IPS-20b (cell line): ENCODE data around the gene SEZ6.
A peak's percentile ranks its signal among the peaks of the same experiment; 100 is the strongest.

Experiments used
- H3K27ac ChIP-seq: one replicate; pipeline ENCODE4 v1.5.1; 2013; ENCODE audit warnings: low read length
- H3K27me3 ChIP-seq: 2 replicates; pipeline ENCODE4 v1.6.1; 2013; ENCODE audit warnings: mild to moderate bottlenecking, low read length, inconsistent platforms; ENCODE audit not compliant: insufficient read depth
- H3K36me3 ChIP-seq: 2 replicates; pipeline ENCODE4 v1.6.1; 2013; ENCODE audit warnings: low read depth, mild to moderate bottlenecking, inconsistent platforms, low read length, moderate library complexity; ENCODE audit not compliant: insufficient read depth
- H3K4me1 ChIP-seq: 2 replicates; pipeline ENCODE4 v1.6.1; 2013; ENCODE audit warnings: mild to moderate bottlenecking, control low read depth, inconsistent platforms, low read length, moderate library complexity; ENCODE audit not compliant: insufficient read depth
- H3K4me3 ChIP-seq: 2 replicates; pipeline ENCODE4 v1.5.1; 2013; ENCODE audit warnings: mild to moderate bottlenecking, low read length, inconsistent platforms
- H3K9ac ChIP-seq: 2 replicates; pipeline ENCODE4 v1.6.1; 2013; ENCODE audit warnings: low read depth, mild to moderate bottlenecking, inconsistent platforms, low read length, moderate library complexity
- H3K9me3 ChIP-seq: 2 replicates; pipeline ENCODE4 v1.6.1; 2013; ENCODE audit warnings: mild to moderate bottlenecking, low read depth, low read length, inconsistent platforms; ENCODE audit not compliant: insufficient read depth

SEZ6 gene

GRCh38 chr17:28968914-28969295 is 36.9 kb downstream of the SEZ6 start:
- H3K4me1 ChIP-seq = peaks cover 22% of the 10 kb centered on the region

GRCh38 chr17:28968231-28968913 is 37.5 kb downstream of the SEZ6 start:
- Histone ChIP-seq H3K36me3 (no peaks in the 10 kb centered on the region), H3K4me3 (peak overlapping the region; percentile 14; the same call in 1 of the 2 replicates), H3K4me1 (peaks cover 22% of the 10 kb centered on the region), H3K9me3 (no peaks in the 10 kb centered on the region), H3K27me3 (peaks cover 18% of the 10 kb centered on the region), H3K27ac (peak overlapping the region; percentile 26), H3K9ac (peak overlapping the region; percentile 46; the same call in 1 of the 2 replicates)

More at GRCh38 chr17:28968914-28969295, 36.9 kb downstream of the SEZ6 start:
- Histone ChIP-seq H3K4me3 (peak overlapping the region; percentile 14; the same call in 1 of the 2 replicates), H3K27ac (no peak overlapping the region), H3K36me3 (no peaks in the 10 kb centered on the region), H3K9me3 (no peaks in the 10 kb centered on the region), H3K27me3 (peaks cover 18% of the 10 kb centered on the region), H3K9ac (no peak overlapping the region; the same call in 1 of the 2 replicates)

- no peak overlapping the region; the same call in 1 of the 2 replicates for H3K4me3 ChIP-seq
- peaks cover 22% of the 10 kb centered on the region for H3K4me1 ChIP-seq
- peaks cover 15% of the 10 kb centered on the region; the same call in 1 of the 2 replicates for H3K27me3 ChIP-seq
- H3K9ac ChIP-seq = peak overlapping the region; percentile 46; the same call in 1 of the 2 replicates
- no peaks in the 10 kb centered on the region for H3K36me3 ChIP-seq
- H3K27ac ChIP-seq = peak overlapping the region; percentile 26
- no peaks in the 10 kb centered on the region for H3K9me3 ChIP-seq
Measured at GRCh38 chr17:28967221-28968135, 38.4 kb downstream of the SEZ6 start.

GRCh38 chr17:28963841-28964240 is 42.0 kb downstream of the SEZ6 start:
- Histone ChIP-seq H3K9me3 (no peaks in the 10 kb centered on the region), H3K4me3 (no peak overlapping the region), H3K27ac (no peak overlapping the region), H3K4me1 (peaks cover 13% of the 10 kb centered on the region; the same call in 1 of the 2 replicates), H3K27me3 (no peaks in the 10 kb centered on the region), H3K36me3 (no peaks in the 10 kb centered on the region), H3K9ac (no peak overlapping the region)

GRCh38 chr17:28963055-28963611 is 42.7 kb downstream of the SEZ6 start:
- peaks cover 6% of the 10 kb centered on the region; the same call in 1 of the 2 replicates for H3K4me1 ChIP-seq
- H3K36me3 ChIP-seq = no peaks in the 10 kb centered on the region
- H3K9ac ChIP-seq = no peak overlapping the region
- H3K9me3 ChIP-seq = no peaks in the 10 kb centered on the region
- no peaks in the 10 kb centered on the region for H3K27me3 ChIP-seq
- no peak overlapping the region for H3K27ac ChIP-seq
- H3K4me3 ChIP-seq = no peak overlapping the region

GRCh38 chr17:28961391-28961790 is 44.4 kb downstream of the SEZ6 start:
- Histone ChIP-seq H3K27ac (no peak overlapping the region), H3K4me3 (no peak overlapping the region), H3K9me3 (no peaks in the 10 kb centered on the region), H3K36me3 (no peaks in the 10 kb centered on the region), H3K4me1 (no peaks in the 10 kb centered on the region), H3K27me3 (no peaks in the 10 kb centered on the region), H3K9ac (no peak overlapping the region)

GRCh38 chr17:28960256-28961061 is 45.4 kb downstream of the SEZ6 start:
- H3K9me3 ChIP-seq = no peaks in the 10 kb centered on the region
- H3K4me1 ChIP-seq = no peaks in the 10 kb centered on the region
- no peaks in the 10 kb centered on the region for H3K36me3 ChIP-seq
- no peak overlapping the region for H3K27ac ChIP-seq
- H3K27me3 ChIP-seq = no peaks in the 10 kb centered on the region
- no peak overlapping the region for H3K4me3 ChIP-seq
- H3K9ac ChIP-seq = no peak overlapping the region

GRCh38 chr17:28959471-28959871 is 46.4 kb downstream of the SEZ6 start:
- Histone ChIP-seq H3K27me3 (no peaks in the 10 kb centered on the region), H3K27ac (no peak overlapping the region), H3K4me1 (no peaks in the 10 kb centered on the region), H3K9me3 (no peaks in the 10 kb centered on the region), H3K4me3 (no peak overlapping the region), H3K9ac (no peak overlapping the region), H3K36me3 (no peaks in the 10 kb centered on the region)

- Histone ChIP-seq H3K27me3 (no peaks in the 10 kb centered on the region), H3K36me3 (no peaks in the 10 kb centered on the region), H3K9me3 (no peaks in the 10 kb centered on the region), H3K4me3 (no peak overlapping the region), H3K9ac (no peak overlapping the region), H3K27ac (no peak overlapping the region), H3K4me1 (no peaks in the 10 kb centered on the region)
Measured at GRCh38 chr17:28958820-28959455, 46.9 kb downstream of the SEZ6 start.

- no peak overlapping the region for H3K4me3 ChIP-seq
- H3K9ac ChIP-seq = no peak overlapping the region
- no peaks in the 10 kb centered on the region for H3K36me3 ChIP-seq
- H3K27me3 ChIP-seq = no peaks in the 10 kb centered on the region
- no peaks in the 10 kb centered on the region for H3K9me3 ChIP-seq
- 0 out of 2 replicates have a peak, but pooled peaks cover 3% of the 10 kb centered on the region for H3K4me1 ChIP-seq
- H3K27ac ChIP-seq = no peak overlapping the region
Measured at GRCh38 chr17:28957992-28958355, 47.9 kb downstream of the SEZ6 start.
